GM21390 (cell line): Measurements from ENCODE around the gene NMNAT1.
"Not testable (repeated sequence)": the region's sequence is repeated elsewhere in the genome, so short reads cannot be mapped to it uniquely, and the experiment has no call there.

ENCODE experiments used
- ATAC-seq: cut with Tn5 transposase; IDR thresholded peaks from one replicate; pipeline ENCODE4 v1.9.1; 2021; ENCODE audit not compliant: unreplicated experiment

NMNAT1 gene

DNA sequence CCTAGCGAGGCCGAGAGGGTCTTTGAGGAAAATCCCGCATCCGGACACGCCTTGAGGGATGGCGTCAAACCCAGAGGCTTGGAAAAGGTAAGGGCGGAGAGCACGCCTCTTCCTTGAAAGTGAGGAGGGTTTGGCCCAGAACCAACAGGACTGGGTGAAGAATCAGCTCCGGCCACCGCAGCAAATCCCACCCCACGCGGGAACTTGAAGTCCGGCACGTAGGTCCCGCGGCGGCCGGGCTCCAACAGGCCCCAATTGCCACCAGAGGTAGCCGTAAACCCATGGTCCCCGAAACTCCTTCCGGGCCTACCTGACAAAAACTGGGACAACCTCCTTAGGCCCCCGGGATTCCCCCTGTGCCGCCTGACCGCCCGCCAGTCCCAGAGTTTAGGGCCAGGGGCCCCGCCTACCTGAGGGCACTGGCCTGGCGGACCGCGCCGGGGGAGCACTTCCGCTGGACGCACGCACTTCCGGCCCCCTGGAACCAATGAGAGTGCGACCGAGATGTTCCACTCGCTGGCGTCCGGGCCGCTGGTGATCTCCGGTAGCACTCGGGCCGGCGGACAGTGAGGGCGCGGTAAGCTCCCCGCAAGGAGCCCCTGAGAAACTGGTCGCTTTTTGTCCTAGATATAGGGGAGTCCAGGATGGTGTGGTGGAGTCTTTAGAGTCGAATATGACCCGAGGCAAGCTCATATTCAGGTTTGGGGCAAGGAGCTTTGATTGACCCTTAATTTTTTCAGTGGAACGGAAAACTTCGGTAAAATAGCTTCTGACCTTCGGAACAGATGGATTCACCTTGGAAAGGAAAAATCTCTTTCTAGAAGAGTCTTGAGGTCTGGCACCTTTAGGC lies at the start of gene NMNAT1, which contains the start of gene LZIC:
Gene NMNAT1 (plus strand): TSS at position 537 of the 850 bp plus-strand sequence. CDS start 28,599 bp downstream, outside the sequence.
Gene LZIC (minus strand): TSS at position 453 of the 850 bp plus-strand sequence. CDS start 6,772 bp downstream, outside the sequence.
- peak; percentile 84 for ATAC-seq

DNA sequence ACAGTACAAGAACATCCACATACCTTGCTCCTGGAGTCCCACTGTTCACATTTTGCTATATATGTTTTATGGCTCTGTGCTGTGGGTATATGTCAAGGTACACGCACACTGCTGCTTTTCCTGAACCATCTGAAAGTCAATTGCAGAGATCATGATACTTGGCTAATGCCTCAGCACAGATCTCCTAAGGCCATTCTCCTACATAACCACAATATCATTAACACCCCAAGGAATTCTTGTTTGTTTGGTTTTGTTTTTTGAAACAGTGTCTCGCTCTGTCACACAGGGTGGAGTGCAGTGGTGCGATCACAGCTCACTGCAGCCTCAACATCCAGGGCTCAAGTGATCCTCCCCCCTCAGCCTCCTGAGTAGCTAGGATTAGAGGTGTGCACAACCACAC lies 49.2 kb upstream of the NMNAT1 start:
- ATAC-seq = no peak

DNA sequence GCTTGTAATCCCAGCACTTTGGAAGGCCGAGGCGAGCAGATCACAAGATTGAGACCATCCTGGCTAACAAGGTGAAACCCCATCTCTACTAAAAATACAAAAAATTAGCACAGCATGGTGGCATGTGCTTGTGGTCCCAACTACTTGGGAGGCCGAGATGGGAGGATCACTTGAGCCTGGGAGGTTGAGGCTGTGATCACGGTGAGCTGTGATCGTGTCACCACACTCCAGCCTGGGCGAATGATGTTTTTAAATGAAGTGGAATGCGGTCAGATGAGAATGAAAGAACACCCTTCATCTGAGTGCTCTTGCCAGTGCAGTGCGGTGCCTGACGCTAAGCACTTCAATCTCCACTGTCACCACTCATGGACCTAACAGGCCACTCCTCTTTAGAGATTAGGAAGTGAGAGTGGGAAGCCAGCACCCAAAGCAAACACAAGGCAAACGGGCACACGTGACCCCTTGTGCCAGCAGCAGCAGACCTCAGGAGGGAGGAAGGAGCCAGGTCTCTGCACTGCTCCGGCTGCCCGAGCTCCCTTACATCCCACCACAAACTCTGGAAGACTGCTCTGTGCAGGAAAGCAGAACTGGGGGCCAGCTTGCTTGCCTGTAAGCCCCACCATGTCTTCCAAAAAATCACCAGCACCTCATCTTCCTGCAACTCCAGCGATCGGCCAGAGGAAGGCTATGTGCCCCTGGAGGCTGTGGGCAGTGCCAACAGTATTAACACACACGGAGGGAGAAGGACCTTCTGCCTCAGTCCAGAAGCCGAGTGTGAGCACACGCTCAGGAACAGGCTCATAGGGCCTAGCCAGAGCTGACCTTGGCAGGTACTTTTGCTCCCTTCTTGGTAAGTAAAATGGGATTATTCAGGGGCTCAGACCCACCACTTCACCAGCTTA lies 42.9 kb upstream of the NMNAT1 start:
- ATAC-seq = no peak

DNA sequence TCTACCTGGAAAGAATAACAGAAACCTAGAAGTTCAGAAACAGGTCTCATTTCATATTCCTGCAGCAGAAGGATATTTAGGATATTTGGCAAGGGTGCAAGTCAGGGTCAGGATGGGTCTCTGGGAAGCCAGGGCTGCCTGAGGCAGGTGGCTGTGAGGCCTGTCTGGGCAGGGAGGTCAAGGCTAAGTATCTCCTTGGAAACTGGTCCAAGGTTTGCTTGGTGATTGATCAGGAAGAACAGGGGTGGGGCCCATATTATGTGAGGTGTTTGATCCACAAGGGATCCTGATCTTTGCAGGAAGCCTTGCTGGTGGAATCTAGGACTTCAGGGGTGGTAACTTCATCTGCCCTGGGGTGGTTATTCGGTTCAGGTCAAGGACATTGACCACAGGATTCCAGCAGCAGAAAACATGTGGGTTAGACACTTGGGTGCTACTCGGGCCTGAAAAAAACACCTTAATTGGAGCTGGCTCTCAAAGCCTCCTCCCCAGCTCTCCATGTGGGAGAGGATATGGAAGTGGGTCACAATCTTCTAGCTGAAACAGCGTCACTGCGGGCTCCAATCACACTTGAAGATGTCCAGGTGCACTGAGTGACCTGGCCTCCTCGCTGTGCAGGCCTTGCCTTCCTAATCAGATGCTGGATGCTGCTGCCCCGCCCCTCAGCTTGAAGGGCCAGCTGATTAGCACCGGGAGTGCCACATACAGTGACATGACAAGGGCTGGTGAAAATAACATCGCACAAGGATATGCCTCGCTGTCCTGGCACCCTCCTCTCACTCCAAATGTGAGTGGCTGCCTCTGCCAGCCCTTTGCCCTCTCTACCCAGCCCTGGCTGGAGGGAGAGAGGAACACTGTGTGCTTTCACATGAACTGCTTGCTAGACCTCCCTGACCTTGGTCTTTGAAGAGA lies 41.9 kb upstream of the NMNAT1 start:
- no peak for ATAC-seq

DNA sequence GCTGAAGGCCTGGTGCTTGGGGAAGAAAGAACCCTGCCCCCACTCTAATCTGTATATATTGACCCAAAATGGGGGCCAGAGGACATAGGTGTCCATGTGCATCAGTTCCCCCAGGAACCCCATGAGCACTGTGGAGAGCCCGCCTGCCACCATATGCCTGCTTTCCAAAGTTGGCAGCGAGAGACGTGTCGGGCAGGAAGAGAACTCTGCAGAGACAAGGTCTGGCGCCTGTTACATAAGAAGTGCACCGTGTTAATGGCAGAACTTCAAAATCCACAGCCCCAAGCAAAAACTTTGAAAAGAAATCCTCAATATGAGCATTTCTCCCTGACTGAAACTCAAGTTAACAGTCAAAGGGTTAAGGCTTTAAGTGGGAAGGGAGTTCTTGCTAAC lies 41.2 kb upstream of the NMNAT1 start:
- ATAC-seq = no peak

DNA sequence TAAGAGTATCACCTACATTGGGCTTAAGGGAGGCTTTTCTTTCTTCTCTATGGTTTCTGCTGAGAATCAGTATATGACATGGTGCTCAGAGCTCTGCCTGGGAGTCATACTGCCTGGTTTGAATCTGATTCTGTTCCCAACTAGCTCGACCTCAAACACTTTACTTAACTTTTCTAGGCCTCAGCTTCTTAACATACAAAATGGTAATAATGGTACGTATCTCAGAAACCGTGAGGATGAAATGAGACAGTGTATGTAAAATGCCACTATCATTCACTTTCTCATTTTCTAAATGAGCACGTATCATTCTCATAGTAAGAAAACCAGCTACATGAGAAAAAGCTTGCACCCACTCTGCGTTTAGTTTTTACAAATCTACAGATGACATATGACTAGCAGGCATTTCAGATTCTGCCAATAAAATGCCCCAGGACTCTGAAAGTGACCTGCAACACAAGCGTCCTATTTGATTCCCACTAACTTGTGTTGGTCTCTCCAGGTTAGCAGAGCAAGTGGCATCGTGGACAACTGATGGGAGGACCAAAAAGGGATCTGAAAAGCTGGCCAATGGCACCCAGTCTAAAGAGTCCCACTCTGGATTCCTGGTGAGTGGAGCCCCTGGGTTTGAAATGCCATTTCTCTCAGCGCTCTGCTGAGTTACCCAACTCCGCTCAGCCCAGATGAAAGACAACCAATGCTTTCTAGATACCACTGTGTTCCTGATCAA lies 39.3 kb upstream of the NMNAT1 start:
- no peak for ATAC-seq

DNA sequence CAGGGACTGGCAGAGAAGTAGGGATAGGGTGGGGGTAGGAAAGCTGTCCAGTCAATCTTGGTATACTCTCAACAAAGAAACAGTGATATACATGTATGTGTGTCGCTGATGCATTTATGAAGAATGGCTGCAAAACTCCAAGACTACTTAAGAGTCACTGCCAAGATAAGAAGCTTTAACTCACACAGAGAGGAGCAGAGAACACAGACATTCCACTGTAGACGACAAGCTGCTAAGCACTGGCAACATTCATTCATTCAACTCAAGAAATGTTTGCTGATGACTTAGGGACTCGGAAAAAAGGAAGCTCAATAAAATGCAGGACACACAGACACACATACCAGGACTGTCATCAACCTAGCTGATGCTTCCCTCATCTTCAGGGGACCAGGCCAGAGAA lies 38.7 kb upstream of the NMNAT1 start:
- no peak for ATAC-seq

DNA sequence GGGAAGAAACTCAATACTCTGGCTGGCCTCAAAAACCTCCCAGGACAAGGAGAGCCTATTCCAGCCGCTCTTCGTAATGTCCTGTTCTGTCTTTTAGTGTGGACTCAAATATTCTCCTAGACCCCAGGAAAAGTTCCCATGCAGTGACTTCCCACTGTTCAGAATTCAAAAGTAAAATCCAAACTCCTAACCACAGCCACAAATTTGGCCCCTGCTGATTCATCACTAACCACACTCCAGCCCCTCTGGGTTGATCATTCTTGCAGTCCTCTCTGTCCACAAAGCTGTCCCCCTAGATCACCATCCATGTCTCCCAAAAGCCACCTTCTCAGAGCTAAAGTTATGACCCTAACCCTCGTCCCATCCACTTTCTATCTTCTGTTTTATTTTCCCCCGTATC lies 38.3 kb upstream of the NMNAT1 start:
- ATAC-seq = no peak

DNA sequence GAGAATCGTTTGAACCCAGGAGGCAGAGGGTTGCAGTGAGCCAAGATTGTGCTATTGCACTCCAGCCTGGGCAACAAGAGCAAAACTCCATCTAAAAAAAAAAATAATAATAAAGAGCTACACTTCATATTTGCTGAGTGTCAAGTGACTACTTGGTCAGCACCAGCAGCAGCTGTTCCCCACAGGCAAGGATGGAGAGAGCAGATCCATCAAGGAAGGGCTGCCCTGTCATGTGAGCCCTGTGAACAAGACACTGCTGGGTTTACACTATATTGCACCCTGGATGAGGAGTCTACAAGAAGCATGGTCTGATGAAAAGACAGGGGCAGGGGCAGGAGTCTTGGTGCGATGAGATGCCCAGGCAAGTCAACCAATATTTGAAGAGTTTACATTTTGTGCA lies 36.8 kb upstream of the NMNAT1 start:
- no peak for ATAC-seq

DNA sequence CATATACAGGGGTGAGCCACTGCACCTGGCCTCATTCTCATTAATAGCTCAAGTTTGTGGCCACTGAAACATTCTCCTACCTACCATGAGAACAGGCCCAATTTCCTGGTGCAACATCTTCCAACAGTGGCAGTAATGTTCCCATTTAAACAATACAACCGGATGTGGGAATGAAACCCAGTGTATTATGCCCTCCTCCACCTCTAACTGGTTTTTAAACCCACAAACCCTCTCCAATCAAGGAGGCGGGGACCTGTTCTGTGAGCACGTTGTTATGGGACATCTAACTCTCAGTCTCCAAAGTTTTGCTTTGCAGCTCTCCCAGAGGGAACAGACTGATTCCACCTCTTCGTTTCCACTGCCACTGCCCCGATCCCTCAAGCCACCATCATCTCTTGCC lies 35.8 kb upstream of the NMNAT1 start:
- no peak for ATAC-seq

DNA sequence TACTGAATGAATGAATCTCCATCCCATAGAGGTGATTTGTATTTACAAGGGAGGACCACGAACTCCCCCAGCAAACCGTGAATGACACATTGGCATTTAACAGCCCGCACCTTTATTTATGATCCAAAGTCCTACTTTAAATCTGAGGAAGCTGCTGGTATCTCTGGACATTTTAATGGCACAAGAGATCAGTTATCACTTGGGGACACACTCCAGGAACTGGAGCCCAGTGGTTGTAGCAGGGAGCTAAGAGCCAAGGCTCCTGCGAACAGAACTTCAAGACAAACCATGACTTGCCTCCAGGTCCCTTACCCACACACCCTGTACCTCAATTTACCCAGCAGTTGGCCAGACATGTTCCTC lies 34.4 kb upstream of the NMNAT1 start:
- no peak for ATAC-seq

DNA sequence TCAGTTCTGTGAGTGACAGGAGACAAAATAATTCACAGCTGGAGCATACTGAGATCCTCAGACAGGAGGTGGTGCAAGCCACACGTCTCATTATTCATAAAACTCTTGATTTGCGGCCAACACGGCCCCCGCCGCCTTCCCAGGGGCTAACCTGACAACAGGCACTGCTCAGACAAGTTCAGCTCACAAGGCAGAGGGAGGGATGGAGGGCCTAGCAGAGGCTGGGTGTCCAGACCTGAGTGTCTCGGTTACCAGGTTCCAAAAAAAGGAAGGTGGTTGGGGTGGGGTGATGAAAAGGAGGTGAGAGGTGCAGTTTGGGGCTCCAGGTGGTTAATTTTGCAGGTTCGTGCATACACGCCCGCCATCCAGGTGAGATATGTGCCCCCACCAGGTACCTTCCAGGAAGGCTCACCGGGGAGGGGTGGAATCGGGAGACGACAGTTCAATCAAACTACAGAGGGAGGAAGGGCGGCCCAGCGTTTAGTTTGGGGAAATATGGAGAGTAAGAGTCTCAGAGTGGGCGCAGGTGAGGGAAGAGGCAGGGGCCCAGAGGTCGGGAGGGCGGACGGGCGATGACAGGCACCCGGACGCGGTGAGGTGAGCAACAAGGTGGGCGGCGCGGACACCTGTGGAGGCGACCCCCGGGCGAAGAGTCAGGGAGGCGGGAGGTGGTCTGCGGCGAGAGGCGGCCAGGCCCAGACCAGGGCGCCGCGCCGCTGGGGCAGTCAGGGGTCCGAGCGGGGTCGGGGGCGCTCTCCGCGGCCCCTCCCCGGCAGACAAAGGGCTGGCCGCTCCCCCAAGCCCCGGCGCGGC lies 33.8 kb upstream of the NMNAT1 start:
- ATAC-seq = no peak

DNA sequence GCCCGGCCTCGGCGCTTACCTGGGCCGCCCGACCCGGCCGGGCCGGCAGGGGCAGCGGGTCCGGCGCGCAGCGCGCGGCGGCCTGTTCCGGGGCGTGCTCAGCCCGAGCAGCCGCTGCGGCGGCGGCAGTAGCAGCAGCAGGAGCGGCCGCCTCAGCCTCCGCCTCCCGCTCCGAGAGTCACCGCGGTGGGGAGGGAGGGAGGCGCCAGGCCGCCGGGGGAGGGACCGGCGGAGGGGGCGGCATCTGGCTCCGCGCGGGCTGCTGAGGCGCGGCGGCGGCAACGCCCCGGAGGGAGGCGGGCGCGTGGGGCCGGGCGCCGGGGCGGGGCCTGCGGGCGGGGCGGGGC lies 33.2 kb upstream of the NMNAT1 start, which contains the start of gene CTNNBIP1:
Gene CTNNBIP1 (minus strand): TSS at position 194 of the 347 bp plus-strand sequence. CDS start 38,205 bp downstream, outside the sequence.
- ATAC-seq = peak; percentile 72

DNA sequence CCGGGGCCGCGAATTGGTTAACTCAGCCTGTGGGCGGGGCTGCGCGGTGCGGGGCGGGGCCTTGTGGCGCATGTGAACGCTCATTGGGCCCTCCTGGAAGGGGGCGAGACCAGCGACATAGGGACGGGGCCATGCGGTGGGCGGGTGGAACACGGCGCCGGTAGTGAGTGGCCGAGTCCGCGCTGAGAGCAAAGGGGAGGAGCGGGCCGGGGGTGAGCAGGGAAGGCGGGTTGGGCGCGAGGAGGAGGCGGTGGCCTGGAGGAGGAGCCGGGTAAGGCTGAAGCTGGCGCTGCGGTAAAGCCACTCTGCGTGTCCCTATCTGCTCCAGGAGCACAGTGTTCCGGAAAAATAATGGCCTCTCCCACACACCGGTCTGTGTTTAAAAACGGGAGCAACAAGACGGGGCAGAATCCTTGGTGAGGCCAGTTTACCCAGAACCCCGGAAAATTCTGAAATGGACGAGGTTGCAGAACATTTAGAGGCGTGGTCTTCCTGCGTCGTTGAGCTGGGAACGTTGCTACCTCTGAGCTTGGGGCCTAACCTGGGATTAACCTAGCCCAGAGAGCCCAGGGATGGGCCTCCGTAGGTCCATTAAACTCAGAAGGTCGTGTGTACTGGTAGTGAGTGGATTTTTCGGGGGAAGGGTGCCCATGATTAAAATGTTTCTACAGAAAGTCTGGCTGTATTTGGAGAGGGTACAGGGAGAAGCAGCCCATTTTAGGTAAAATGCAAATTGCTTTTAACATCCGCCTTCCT lies 32.7 kb upstream of the NMNAT1 start:
- ATAC-seq = peak; percentile 91

DNA sequence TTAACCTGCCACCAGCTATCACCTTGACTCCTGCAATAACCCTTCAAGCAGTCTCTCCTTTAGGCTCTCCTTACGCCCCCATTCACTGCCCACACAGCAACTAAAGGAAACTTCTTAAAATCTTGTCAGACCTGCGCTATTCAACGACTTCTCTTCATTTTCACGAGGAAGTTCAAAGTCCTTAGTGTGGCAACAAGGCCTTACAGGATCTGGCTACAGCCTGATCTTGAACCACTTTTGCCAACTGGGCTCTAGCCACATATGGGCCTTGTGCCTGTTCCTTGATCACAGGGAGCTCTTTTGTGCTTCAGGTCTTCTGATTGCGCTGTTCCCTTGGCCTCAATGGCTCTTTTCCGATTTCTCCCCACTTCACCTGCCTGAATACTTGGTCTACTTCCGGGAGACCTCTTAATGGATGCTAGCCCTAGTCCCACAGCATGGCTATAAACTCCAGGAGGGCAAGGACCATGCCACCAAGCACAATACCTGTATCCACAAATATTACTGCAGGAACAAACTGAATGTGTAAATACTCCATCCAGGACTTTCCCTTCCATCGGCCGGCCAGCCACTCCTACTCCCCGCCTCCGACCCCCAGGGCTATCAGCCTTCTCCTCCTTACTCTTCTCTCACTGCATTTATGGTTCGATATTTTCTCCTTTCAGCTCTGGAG lies 30.9 kb upstream of the NMNAT1 start:
- no peak for ATAC-seq

DNA sequence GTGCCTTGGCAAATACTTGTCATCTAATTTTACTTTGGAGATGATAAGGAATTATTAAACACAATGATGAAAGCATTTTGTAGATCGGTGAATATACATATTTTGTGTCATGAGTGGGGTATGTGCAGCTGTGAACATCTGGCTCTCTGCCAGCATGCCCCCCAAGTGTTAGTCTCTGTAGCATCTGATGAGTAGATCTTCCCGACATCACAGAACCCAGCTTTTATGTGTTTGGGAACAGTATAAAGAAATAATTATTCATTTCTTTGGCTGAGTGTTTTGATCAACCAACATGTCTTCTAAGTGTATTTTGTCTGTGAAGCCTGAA lies 28.7 kb upstream of the NMNAT1 start:
- ATAC-seq = no peak

DNA sequence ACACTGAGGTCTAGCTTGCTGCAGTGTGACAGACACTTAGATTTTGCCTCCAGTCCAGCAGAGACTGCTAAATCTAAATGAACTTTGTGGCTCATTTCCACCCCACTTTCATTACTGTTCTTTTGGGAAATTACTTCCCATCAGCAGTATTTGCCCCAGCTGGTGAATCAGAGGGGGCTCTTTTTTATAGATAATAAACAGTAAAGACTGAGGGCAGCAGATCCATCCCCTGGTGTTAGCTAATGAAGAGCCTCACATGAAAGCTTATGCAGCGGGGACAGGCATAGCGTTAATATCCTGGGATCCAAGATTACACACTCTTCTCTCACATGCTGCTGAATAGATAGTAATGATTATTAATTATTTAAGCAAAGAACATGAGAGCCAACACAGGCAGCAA lies 26.8 kb upstream of the NMNAT1 start:
- no peak for ATAC-seq

DNA sequence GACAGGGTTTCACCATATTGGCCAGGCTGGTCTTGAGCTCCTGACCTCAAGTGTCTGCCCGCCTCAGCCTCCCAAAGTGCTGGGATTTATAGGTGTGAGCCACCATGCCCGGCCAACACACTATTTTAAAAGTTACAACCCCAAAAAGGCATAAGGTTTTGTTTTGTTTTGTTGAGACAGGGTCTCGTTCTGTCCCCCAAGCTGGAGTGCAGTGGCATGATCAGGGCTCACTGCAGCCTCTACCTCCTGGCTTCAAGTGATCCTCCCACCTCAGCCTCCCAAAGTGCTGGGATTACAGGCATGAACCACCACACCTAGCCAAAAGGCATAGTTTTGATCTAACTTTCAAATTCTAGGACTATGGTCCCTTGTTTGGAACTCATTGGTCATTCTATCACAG lies 25.8 kb upstream of the NMNAT1 start:
- not testable (repeated sequence) for ATAC-seq
